Activated CD8-positive, alpha-beta memory T cell treated with anti-CD3 and anti-CD28 coated beads, Interleukin-2, amount 10 ng/mL, durations not matched to agents 7 days and 5 days (primary cell): ENCODE data around the gene KIAA0513. TPM values are rescaled to one million over a fixed set of nuclear protein-coding genes. Genes with fewer than 3 reads are reported as not detected.

Experiments
- ATAC-seq: fragments of 150-1000 bp; cut with Tn5 transposase; one replicate; pipeline ENCODE4 v1.10.0; 2021; ENCODE audit warnings: moderate library complexity
- CTCF ChIA-PET: fragments of 350-600 bp; sonication (Branson Sonifier 250); formaldehyde crosslinking; loops from one replicate; lab custom pipeline; 2021; ENCODE audit warnings: antibody characterized with exemption; lab: Charles Lee
- DNase-seq: peaks from one replicate; pipeline ENCODE4 v3.0.0-alpha.2; 2020
- H3K27ac Mint-ChIP-seq: one replicate; pipeline ENCODE4 v1.8.0; 2021; ENCODE audit warnings: mild to moderate bottlenecking, mixed read lengths
- H3K27me3 Mint-ChIP-seq: one replicate; pipeline ENCODE4 v1.8.0; 2021; ENCODE audit warnings: mixed read lengths
- H3K36me3 Mint-ChIP-seq: one replicate; pipeline ENCODE4 v1.8.0; 2021; ENCODE audit warnings: mild to moderate bottlenecking, mixed read lengths
- H3K4me1 Mint-ChIP-seq: one replicate; pipeline ENCODE4 v1.8.0; 2021; ENCODE audit warnings: mixed read lengths
- H3K4me3 Mint-ChIP-seq: one replicate; pipeline ENCODE4 v1.8.0; 2021; ENCODE audit warnings: mild to moderate bottlenecking, moderate library complexity, mixed read lengths
- H3K9me3 Mint-ChIP-seq: one replicate; pipeline ENCODE4 v1.8.0; 2022; ENCODE audit warnings: low read depth, mixed read lengths
- total RNA-seq, 2 experiments: library from RNA; stranded (reverse); gene quantifications; one replicate each; pipeline ENCODE4 v1.2.3, GENCODE V29; 2021

Gene KIAA0513, protein sequence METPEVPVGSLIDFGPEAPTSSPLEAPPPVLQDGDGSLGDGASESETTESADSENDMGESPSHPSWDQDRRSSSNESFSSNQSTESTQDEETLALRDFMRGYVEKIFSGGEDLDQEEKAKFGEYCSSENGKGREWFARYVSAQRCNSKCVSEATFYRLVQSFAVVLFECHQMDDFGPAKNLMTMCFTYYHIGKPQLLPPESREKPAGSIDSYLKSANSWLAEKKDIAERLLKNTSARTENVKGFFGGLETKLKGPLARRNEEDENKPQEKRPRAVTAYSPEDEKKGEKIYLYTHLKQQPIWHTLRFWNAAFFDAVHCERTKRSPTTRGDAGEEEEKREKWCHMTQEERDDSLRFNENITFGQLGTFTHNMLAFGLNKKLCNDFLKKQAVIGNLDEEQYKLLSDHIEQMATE
- 1 to 10 TPM; 7.9 to 9.6 TPM for total RNA-seq

DNA sequence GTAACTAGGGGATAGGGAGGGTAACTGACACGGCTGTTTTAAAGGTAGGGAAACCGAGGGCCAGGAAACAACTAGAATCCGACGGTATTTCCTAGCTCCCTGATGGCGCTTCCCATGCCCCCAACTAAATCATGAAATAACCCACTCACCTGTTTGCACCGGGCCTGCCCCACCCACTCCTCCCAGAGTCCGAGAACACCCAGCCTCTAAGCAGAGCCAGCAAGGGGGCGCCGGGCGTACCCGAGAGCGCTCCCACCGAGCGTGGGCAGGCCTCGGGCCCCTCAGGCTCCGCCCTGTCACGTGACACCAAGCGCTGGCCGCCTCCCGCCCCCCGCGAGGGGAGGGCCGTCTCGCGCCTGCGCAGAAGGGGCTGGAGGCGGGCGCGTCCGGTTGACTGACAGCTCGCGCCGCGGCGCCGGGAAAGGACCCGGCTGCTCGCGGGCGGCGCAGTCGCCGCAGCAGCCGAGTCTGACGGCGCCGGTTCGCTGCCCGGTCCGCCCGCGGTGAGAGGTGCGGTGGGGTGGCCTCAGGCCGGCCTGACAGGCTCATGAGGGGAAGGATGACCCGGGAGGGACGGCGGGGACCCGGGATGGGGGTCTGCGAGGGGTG is at the start of gene KIAA0513:
Gene KIAA0513 (plus strand): TSS at position 447 of the 609 bp plus-strand sequence. CDS start 39,277 bp downstream, outside the sequence.
- CTCF ChIA-PET: interaction anchor here (1.0 to 4.6 kb wide), 11 partner anchors 12 to 589 kb away, joined by 3 to 43 read pairs (median 5); partner anchors contain the start of gene ZDHHC7
- H3K4me1 Mint-ChIP-seq: peaks cover 31% of the 10 kb centered on the region
- H3K27me3 Mint-ChIP-seq: no peaks in the 10 kb centered on the region
- H3K36me3 Mint-ChIP-seq: no peaks in the 10 kb centered on the region
- H3K4me3 Mint-ChIP-seq: peak within 1 kb of the TSS; percentile 86
- DNase-seq (peak; percentile 96), ATAC-seq (peak; percentile 81)
- no peaks in the 10 kb centered on the region for H3K9me3 Mint-ChIP-seq
- peak within 1 kb of the TSS; percentile 87 for H3K27ac Mint-ChIP-seq

DNA sequence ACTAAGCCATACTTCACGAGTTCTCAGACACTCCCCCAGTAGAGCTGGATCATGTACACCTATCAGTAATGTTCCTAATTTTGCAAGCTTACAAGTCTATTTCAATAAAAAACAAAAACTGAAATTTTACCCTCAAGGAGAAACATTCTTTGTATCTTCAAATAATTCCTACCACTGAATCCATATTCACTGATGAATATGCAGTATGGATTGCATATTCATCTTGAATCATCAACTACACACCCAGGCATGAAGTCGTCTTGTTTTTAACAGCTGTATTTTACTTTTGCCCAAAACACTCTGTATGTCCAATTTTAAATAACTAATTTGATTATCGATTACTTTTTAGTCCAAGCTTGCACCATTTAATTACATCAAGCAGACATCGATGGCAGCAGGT is 48.1 kb upstream of the KIAA0513 start:
- no peak overlapping the region for H3K27ac Mint-ChIP-seq
- CTCF ChIA-PET: interaction anchor here (0.7 to 2.4 kb wide), 5 partner anchors 8 to 479 kb away, joined by 3 to 8 read pairs (median 3); no protein-coding TSS in a partner anchor
- no peaks in the 10 kb centered on the region for H3K9me3 Mint-ChIP-seq
- no peak for DNase-seq
- peaks cover 15% of the 10 kb centered on the region for H3K36me3 Mint-ChIP-seq
- H3K27me3 Mint-ChIP-seq: no peaks in the 10 kb centered on the region
- no peaks in the 10 kb centered on the region for H3K4me1 Mint-ChIP-seq
- no peak for ATAC-seq
- no peak overlapping the region for H3K4me3 Mint-ChIP-seq

DNA sequence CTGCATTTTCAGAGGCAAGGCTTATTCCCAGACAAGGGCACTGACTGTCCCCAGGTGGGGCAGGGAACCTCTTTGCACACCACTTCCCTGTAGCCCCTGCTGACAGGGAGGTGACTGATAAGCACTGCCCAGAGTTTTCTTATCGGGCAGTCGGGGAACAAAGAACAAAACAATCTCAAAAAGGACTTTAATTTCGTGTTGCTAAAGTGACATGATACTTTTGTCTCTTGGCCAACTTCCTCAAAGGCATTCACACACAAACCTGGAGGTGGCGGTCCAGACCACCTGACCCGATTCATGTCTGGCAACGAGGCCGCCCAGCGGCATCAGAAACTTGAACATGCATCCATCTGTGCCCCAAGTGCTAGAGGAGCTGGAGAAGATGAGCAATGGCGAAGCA is 45.2 kb upstream of the KIAA0513 start:
- Mint-ChIP-seq H3K36me3 (peaks cover 11% of the 10 kb centered on the region), H3K27ac (no peak overlapping the region), H3K4me3 (no peak overlapping the region), H3K9me3 (no peaks in the 10 kb centered on the region), H3K4me1 (no peaks in the 10 kb centered on the region), H3K27me3 (no peaks in the 10 kb centered on the region)
- DNase-seq (no peak), ATAC-seq (no peak)
- CTCF ChIA-PET: interaction anchor here (0.5 to 1.7 kb wide), 3 partner anchors 11 to 138 kb away, joined by 3 to 13 read pairs (median 10); no protein-coding TSS in a partner anchor

DNA sequence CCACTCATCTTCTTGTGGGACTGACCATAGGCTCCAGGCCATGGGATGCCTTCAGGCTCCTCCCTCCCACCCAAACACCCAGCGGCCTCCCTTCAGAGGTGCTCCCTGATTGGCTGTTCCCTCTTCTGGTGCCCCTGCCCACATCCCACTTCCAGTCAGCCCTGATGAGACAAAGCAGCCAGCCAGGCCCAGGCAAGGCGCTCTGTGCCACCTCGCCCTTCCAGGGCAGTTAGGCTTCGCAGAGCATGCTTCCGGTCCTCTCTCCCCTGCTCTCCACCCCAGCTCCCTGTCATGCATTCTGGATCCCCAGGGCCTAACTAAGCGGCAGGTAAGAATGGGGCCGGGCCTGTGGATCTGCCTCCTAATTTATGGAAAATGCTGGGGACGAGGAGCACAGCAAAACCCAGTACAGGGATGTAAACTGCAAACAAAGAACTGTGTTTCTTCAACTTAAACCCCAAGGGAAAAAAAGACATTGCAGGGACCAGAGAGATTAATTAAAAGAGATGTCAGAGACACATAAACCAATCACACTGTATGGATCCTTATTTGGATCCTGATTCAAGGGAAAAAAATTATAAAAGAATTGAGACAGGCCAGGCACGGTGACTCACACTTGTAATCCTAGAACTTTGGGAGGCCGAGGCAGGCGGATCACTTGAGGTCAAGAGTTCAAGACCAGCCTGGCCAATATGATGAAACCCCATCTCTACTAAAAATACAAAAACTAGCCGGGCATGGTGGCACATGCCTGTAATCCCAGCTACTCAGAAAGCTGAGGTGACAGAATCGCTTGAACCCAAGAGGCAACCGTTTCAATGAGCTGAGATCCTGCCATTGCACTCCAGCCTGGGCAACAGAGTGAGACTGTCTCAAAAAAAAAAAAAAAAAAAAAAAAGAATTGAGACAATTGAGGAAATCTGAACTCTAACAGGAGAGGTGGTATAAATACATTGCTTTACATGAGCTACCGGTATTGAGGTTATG is 42.2 kb upstream of the KIAA0513 start:
- Mint-ChIP-seq H3K4me1 (no peaks in the 10 kb centered on the region), H3K4me3 (no peak overlapping the region), H3K9me3 (no peaks in the 10 kb centered on the region), H3K27me3 (no peaks in the 10 kb centered on the region), H3K36me3 (peaks cover 12% of the 10 kb centered on the region), H3K27ac (no peak overlapping the region)
- no peak for DNase-seq
- CTCF ChIA-PET: interaction anchor here (0.7 to 1.3 kb wide), 3 partner anchors 9 to 588 kb away, joined by 3 read pairs; no protein-coding TSS in a partner anchor
- no peak for ATAC-seq

DNA sequence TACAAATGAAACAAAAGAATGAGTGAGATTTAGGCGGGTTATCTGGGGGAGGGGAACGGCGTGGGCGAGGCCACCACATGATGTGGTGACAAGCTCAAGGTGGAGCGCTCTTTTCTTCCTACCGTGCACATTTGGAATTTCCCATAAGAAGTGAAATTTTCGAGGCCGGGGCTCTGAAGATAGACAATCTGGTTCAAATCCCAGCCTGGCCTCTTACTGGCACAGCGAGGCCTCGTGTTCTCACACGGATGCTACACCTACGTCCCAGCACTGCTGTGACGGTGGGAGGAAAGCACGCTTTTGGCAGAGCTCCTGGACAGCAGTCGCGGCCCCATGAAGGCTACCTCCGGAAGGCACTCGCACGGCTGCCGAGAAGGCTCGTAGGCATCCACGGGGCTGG is 41.5 kb upstream of the KIAA0513 start:
- no peak for ATAC-seq
- no peak for DNase-seq
- CTCF ChIA-PET: interaction anchor here (0.7 to 1.3 kb wide), 3 partner anchors 10 to 587 kb away, joined by 3 read pairs; no protein-coding TSS in a partner anchor
- Mint-ChIP-seq H3K4me3 (no peak overlapping the region), H3K4me1 (no peaks in the 10 kb centered on the region), H3K9me3 (no peaks in the 10 kb centered on the region), H3K27ac (no peak overlapping the region), H3K36me3 (peaks cover 15% of the 10 kb centered on the region), H3K27me3 (no peaks in the 10 kb centered on the region)

DNA sequence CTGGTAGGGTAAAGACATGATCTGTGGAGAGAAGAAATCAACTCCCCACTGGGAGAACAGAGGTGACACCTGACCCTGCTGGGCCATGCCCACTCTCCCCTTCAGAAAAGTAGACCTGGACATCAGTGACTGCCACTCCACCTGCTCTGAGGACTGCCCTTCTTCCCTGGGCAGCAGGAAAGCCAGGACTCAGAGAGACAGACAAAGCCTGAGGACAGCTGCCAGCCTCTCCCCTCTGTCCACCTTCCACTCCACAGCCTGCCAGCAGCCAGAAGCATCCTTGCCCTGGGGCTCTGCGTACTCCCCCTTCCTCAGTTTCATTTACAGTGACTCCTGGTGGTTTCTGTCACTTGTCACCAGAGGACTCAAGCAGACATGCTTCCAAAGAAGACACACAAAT is 40.7 kb upstream of the KIAA0513 start:
- peaks cover 15% of the 10 kb centered on the region for H3K36me3 Mint-ChIP-seq
- no peaks in the 10 kb centered on the region for H3K4me1 Mint-ChIP-seq
- no peak for DNase-seq
- no peaks in the 10 kb centered on the region for H3K9me3 Mint-ChIP-seq
- H3K27me3 Mint-ChIP-seq: no peaks in the 10 kb centered on the region
- CTCF ChIA-PET: no interaction called here
- no peak overlapping the region for H3K27ac Mint-ChIP-seq
- no peak for ATAC-seq
- no peak overlapping the region for H3K4me3 Mint-ChIP-seq

DNA sequence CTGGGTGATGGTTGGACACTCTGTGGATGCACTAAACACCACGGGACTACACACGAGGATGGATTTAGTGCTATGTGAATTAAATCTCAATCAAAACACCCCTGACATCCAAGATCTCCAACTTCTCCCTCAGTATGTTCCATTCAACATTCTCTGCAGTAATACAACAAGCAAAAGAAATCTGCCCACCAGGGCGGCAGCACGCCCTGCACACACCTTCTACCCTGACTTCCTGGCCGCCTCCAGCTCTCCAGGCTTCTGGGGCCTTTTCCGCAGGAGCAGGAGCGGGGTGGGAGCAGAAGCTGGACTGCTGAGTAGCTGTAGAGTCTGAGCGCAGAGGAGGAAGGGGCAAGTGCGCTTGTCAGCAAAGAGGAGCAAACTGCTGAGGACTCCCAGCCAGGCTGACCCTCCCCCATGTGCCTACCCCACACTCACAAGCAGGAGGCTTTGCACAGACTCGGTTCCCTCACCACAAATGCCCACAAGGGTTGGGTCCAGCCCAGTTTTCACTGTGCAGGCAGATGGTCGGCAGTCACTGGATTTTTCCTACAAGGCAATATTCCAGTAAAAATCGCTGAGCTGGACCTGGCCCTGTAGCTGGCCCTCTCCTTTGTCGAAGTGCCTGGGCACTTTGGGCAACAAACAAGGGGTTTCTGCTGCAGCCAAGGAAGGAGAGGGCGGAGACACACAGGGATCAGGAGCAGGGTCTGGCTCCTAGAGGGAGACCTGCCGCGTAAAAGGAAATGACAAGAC is 39.1 kb upstream of the KIAA0513 start:
- no peak for DNase-seq
- no peak for ATAC-seq
- no peak overlapping the region for H3K27ac Mint-ChIP-seq
- CTCF ChIA-PET: no interaction called here
- no peaks in the 10 kb centered on the region for H3K4me1 Mint-ChIP-seq
- no peak overlapping the region for H3K4me3 Mint-ChIP-seq
- H3K27me3 Mint-ChIP-seq: no peaks in the 10 kb centered on the region
- H3K36me3 Mint-ChIP-seq: peaks cover 15% of the 10 kb centered on the region
- no peaks in the 10 kb centered on the region for H3K9me3 Mint-ChIP-seq

DNA sequence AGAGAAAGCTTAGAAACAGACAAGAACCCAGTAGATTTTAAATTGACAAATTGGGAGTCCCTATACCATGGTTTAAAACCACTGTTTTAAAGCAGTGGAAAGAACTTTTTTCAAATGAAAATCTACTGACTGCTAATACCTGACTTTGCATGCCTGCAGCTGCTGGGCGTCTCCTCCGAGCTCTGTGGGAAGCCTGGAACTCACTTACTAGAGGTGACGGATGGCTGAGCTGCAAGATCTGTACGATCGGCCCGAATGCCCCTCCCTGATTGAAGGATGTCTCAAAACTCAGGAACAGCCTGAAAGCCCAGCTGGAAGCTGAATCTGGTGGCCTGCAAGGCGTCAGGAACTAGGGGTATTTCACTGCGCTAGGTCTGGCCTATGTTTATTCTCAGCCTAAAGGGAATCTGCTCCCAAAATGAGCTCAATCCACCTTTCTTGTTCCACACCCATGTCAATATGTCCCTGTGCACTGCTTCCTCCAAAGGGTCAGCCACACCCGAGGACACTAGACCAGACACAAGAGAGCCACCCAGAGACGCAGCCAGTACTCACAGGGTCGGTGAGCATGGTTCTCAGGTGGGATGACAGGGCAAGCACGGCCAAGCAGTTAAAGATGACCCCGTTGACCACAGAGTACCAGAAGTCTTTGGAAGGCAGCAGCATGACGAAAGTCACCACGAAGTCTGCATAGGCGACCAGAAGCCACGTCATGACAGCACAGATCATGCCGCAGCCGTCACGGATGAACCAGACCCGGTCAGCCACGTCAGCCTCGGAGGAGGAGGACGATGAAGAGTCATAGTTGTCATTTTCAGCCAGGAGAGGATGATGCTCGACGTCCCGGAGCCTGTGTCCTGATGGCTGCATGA is 37.6 kb upstream of the KIAA0513 start:
- no peak for ATAC-seq
- Mint-ChIP-seq H3K4me1 (no peaks in the 10 kb centered on the region), H3K4me3 (no peak overlapping the region), H3K36me3 (peaks cover 21% of the 10 kb centered on the region), H3K27ac (no peak overlapping the region), H3K9me3 (no peaks in the 10 kb centered on the region), H3K27me3 (no peaks in the 10 kb centered on the region)
- no peak for DNase-seq
- CTCF ChIA-PET: interaction anchor here (1.5 kb wide), 1 partner anchor 20 kb away, joined by 4 read pairs; no protein-coding TSS in a partner anchor

DNA sequence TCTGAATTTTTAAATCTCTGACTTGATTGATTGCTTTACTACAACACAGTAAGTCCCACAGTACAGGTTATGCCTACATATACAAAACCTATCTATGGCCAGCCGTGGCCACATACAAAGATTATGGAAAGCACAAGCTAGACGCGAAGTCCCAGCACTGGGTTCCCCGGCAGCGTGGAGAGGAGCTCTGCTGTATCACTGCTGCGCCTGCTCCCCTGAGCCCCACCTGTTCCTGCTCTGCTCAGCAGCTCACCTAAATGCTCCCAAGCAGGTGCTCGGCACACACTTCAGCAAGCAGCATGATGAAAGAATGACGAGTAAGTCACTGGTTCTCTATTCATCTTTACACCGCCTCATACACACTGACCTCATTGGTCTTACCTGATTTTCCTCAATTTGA is 36.8 kb upstream of the KIAA0513 start:
- Mint-ChIP-seq H3K27me3 (no peaks in the 10 kb centered on the region), H3K27ac (no peak overlapping the region), H3K4me1 (peaks cover 4% of the 10 kb centered on the region), H3K36me3 (peaks cover 23% of the 10 kb centered on the region), H3K9me3 (no peaks in the 10 kb centered on the region), H3K4me3 (no peak overlapping the region)
- no peak for ATAC-seq
- no peak for DNase-seq
- CTCF ChIA-PET: interaction anchor here (1.5 kb wide), 1 partner anchor 20 kb away, joined by 4 read pairs; no protein-coding TSS in a partner anchor

DNA sequence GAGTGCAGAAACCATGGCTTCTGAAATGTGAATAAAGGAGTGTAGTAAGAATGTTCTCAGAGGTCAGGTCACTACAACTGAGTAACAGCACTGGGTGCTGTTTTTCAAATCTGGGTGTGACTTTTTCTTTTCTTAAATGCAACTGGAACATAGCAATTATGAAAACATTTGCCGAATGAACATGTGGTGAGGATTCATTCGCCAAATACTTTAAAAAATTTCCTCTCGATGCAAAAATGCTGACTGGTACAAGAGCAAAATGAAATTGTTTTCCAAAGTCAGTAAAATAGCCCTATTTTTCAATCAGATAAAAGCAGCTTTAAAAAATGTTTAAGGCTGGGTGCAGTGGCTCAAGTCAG is 34.9 kb upstream of the KIAA0513 start:
- Mint-ChIP-seq H3K27ac (no peak overlapping the region), H3K4me3 (no peak overlapping the region), H3K36me3 (peaks cover 21% of the 10 kb centered on the region), H3K27me3 (no peaks in the 10 kb centered on the region), H3K4me1 (peaks cover 7% of the 10 kb centered on the region), H3K9me3 (no peaks in the 10 kb centered on the region)
- ATAC-seq: no peak
- CTCF ChIA-PET: no interaction called here
- no peak for DNase-seq

DNA sequence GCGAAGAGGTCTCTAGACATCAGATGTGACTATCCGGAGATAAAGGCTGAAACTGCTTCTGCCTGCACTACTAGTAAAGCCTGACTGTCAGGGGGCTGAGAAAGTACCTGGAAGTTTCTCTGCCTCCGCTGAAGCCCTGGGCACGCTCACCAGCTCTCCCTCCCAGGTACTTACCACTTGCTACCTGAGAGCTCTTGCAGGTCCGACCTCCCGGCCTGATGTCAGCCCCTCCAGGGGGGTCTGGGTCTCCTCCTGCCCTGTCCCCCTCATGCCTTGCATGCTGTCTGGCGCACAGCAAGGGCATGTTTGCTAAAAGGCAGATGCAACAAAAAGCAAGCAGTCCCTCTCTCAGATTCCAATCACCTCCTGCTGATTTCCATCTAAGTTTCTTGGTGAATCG is 33.7 kb upstream of the KIAA0513 start:
- peaks cover 21% of the 10 kb centered on the region for H3K36me3 Mint-ChIP-seq
- H3K4me1 Mint-ChIP-seq: peaks cover 7% of the 10 kb centered on the region
- no peak for DNase-seq
- no peak overlapping the region for H3K27ac Mint-ChIP-seq
- H3K4me3 Mint-ChIP-seq: no peak overlapping the region
- H3K9me3 Mint-ChIP-seq: no peaks in the 10 kb centered on the region
- CTCF ChIA-PET: interaction anchor here (1.3 kb wide), 1 partner anchor 23 kb away, joined by 4 read pairs; no protein-coding TSS in a partner anchor
- no peaks in the 10 kb centered on the region for H3K27me3 Mint-ChIP-seq
- no peak for ATAC-seq
